ENCODE measurements around the gene TNPO1. TPM values are rescaled to one million over a fixed set of nuclear protein-coding genes. Genes with fewer than 3 reads are reported as not detected.
"Not testable (repeated sequence)": the region's sequence is repeated elsewhere in the genome, so short reads cannot be mapped to it uniquely, and the experiment has no call there.

Gene TNPO1
- total and polyA plus RNA-seq, 12 donors, result 4.7 to 228 (median 82.5) TPM

- TF ChIP-seq POLR2A (IDR thresholded peaks at IDR 0.05) (no peak), CTCF (IDR thresholded peaks at IDR 0.05) (no peak)
- Histone ChIP-seq H3K4me1 (replicated peaks in 1 of 2) (no peaks in the 10 kb centered on the region), H3K36me3 (replicated peaks in 1 of 2) (no peaks in the 10 kb centered on the region), H3K27me3 (no peaks in the 10 kb centered on the region), H3K27ac (no peak overlapping the region), H3K4me3 (no peak overlapping the region), H3K9me3 (replicated peaks in 1 of 3) (no peaks in the 10 kb centered on the region)
- intact Hi-C loops (cut with DNase I), result no loop called here
- no peak for DNase-seq
- WGBS, 4 donors, result 76 to 86% (median 85%) methylated on average over 3 of the region's 3 CpGs
Measured at GRCh38 chr5:72796001-72796400, 20.5 kb upstream of the TNPO1 start.

- no peaks in the 10 kb centered on the region for H3K9me3 ChIP-seq (replicated peaks in 1 of 3)
- DNase-seq, result no peak
- intact Hi-C loops (cut with DNase I), result no loop called here
- H3K4me3 ChIP-seq, result no peak overlapping the region
- H3K27ac ChIP-seq, result no peak overlapping the region
- TF ChIP-seq CTCF (IDR thresholded peaks at IDR 0.05) (no peak), POLR2A (IDR thresholded peaks at IDR 0.05) (no peak)
- no peaks in the 10 kb centered on the region for H3K36me3 ChIP-seq (replicated peaks in 1 of 2)
- no peaks in the 10 kb centered on the region for H3K4me1 ChIP-seq (replicated peaks in 1 of 2)
- WGBS, 4 donors, result 28 to 80% (median 33%) methylated on average over 1 of the region's 1 CpG
- no peaks in the 10 kb centered on the region for H3K27me3 ChIP-seq
Measured at GRCh38 chr5:72799721-72800120, 16.7 kb upstream of the TNPO1 start.

- WGBS, 4 donors, result 84 to 94% (median 87%) methylated on average over 3 to 4 of the region's 4 CpGs
- H3K4me1 ChIP-seq (replicated peaks in 1 of 2); H3K36me3 ChIP-seq (replicated peaks in 1 of 2); H3K27ac ChIP-seq; H3K4me3 ChIP-seq; DNase-seq; H3K27me3 ChIP-seq; intact Hi-C loops (cut with DNase I): not testable (repeated sequence)
- H3K9me3 ChIP-seq (replicated peaks in 1 of 3), result peaks cover 0 to 11% (median 0%) of the 10 kb centered on the region in 3 donors
Measured at GRCh38 chr5:72808637-72809036, 7.8 kb upstream of the TNPO1 start.

- no peak for DNase-seq
- Histone ChIP-seq H3K4me1 (replicated peaks in 1 of 2) (peaks cover 0 to 12% of the 10 kb centered on the region in 2 donors), H3K36me3 (replicated peaks in 1 of 2) (no peaks in the 10 kb centered on the region), H3K9me3 (replicated peaks in 1 of 3) (peaks cover 0 to 11% (median 0%) of the 10 kb centered on the region in 3 donors), H3K27me3 (no peaks in the 10 kb centered on the region), H3K4me3 (no peak overlapping the region), H3K27ac (no peak overlapping the region)
- WGBS, 4 donors, result 78 to 86% (median 82%) methylated on average over 1 of the region's 1 CpG
- intact Hi-C loops (cut with DNase I), result no loop called here
- no peak for TF ChIP-seq POLR2A (IDR thresholded peaks at IDR 0.05)
- no peak for TF ChIP-seq CTCF (IDR thresholded peaks at IDR 0.05)
Measured at GRCh38 chr5:72811849-72812248, 4.6 kb upstream of the TNPO1 start.

- Histone ChIP-seq H3K36me3 (replicated peaks in 1 of 2) (no peaks in the 10 kb centered on the region), H3K4me1 (replicated peaks in 1 of 2) (peaks cover 0 to 12% of the 10 kb centered on the region in 2 donors), H3K27ac (no peak overlapping the region), H3K27me3 (no peaks in the 10 kb centered on the region), H3K9me3 (replicated peaks in 1 of 3) (peaks cover 0 to 11% (median 0%) of the 10 kb centered on the region in 3 donors), H3K4me3 (no peak overlapping the region)
- TF ChIP-seq POLR2A (IDR thresholded peaks at IDR 0.05), result no peak
- TF ChIP-seq CTCF (IDR thresholded peaks at IDR 0.05), result no peak
- 83 to 88% (median 84%) methylated on average over 1 of the region's 1 CpG for WGBS, 4 donors
- intact Hi-C loops (cut with DNase I), result no loop called here
- peak in 2 of 7 donors; percentile 21 to 23 for DNase-seq
Measured at GRCh38 chr5:72812488-72812887, 4.0 kb upstream of the TNPO1 start.

All from adrenal gland (tissue), 12 donors.